ENCODE measurements around the gene ESD. TPM values are rescaled to one million over a fixed set of nuclear protein-coding genes. Genes with fewer than 3 reads are reported as not detected.

The ESD gene
- total and polyA plus RNA-seq, 2 of the 13 experiments (the other 11 are each of a cell fraction or from before 2014, with no cell fraction given): 118 to 147 TPM

GRCh38 chr13:46797501-46798237 lies 708 bp upstream of the ESD start (continued):
- TF ChIP-seq ZNF773 (CRISPR knock-in tag; IDR thresholded peaks at IDR 0.05; ENCODE audit: borderline replicate concordance) (no peak), ZNF609 (CRISPR knock-in tag; IDR thresholded peaks at IDR 0.05; ENCODE audit: borderline replicate concordance) (peak; percentile 11; the same call in 1 of the 2 replicates), ONECUT2 (CRISPR knock-in tag; IDR thresholded peaks at IDR 0.05) (no peak), PPARG (CRISPR knock-in tag; conservative IDR thresholded peaks at IDR 0.05) (no peak), NCOA1 (CRISPR knock-in tag; IDR thresholded peaks at IDR 0.05) (no peak), FOXP1 (IDR thresholded peaks at IDR 0.05) (no peak), FOXP1 (CRISPR knock-in tag; IDR thresholded peaks at IDR 0.05) (no peak), DR1 (CRISPR knock-in tag; IDR thresholded peaks at IDR 0.05) (no peak), BORCS8-MEF2B (CRISPR knock-in tag; IDR thresholded peaks at IDR 0.05) (no peak), ZFX (CRISPR knock-in tag; IDR thresholded peaks at IDR 0.05; ENCODE audit: low read depth) (peak; percentile 24; the same call in 1 of the 2 replicates), CEBPB (IDR thresholded peaks at IDR 0.05; ENCODE audit: borderline replicate concordance, low read depth, low read length) (peak; percentile 20; the same call in 1 of the 2 replicates), NFYB (CRISPR knock-in tag; IDR thresholded peaks at IDR 0.05) (no peak), HNRNPL (IDR thresholded peaks at IDR 0.05; ENCODE audit: low read depth, low read length) (no peak), ZNF230 (CRISPR knock-in tag; IDR thresholded peaks at IDR 0.05) (0 out of 2 replicates have a peak, but pooled peaks have one; percentile 10), ZNF580 (CRISPR knock-in tag; IDR thresholded peaks at IDR 0.05; ENCODE audit: borderline replicate concordance, low read depth) (0 out of 2 replicates have a peak, but pooled peaks have one; percentile 4)
